GM23338 (cell line): Measurements from ENCODE around the gene L1CAM. TPM values are rescaled to one million over a fixed set of nuclear protein-coding genes. Genes with fewer than 3 reads are reported as not detected.
"Not testable (repeated sequence)": the region's sequence is repeated elsewhere in the genome, so short reads cannot be mapped to it uniquely, and the experiment has no call there.

ENCODE experiments used
- ATAC-seq: fragments of 200-7000 bp; cut with Tn5 transposase; 3 replicates; pipeline ENCODE4 v1.9.1; 2020
- DNase-seq: peaks from one replicate; pipeline ENCODE4 v3.0.0-alpha.2; 2015; ENCODE audit warnings: low spot score
- H2AFZ ChIP-seq: fragments of 200-600 bp; sonication (generic); 2 replicates; pipeline ENCODE4 v1.8.0; 2016; ENCODE audit warnings: antibody characterized with exemption, mild to moderate bottlenecking, moderate library complexity
- H3F3A ChIP-seq: fragments of 200-600 bp; sonication (generic); replicated peaks from 2 replicates; pipeline ENCODE4 v1.8.0; 2017; ENCODE audit warnings: antibody characterized with exemption, mixed run types, low read depth
- H3K27ac ChIP-seq: fragments of 200-600 bp; sonication (generic); 2 replicates; pipeline ENCODE4 v1.6.1; 2016; ENCODE audit warnings: low read depth
- H3K27me3 ChIP-seq: fragments of 200-600 bp; sonication (generic); 2 replicates; pipeline ENCODE4 v1.8.0; 2016; ENCODE audit warnings: mild to moderate bottlenecking, mixed run types, moderate library complexity; ENCODE audit not compliant: insufficient read depth
- H3K36me3 ChIP-seq: fragments of 200-600 bp; sonication (generic); 2 replicates; pipeline ENCODE4 v1.8.0; 2016; ENCODE audit warnings: mild to moderate bottlenecking; ENCODE audit not compliant: insufficient read depth
- H3K4me1 ChIP-seq: fragments of 200-600 bp; sonication (generic); 2 replicates; pipeline ENCODE4 v1.8.0; 2016; ENCODE audit warnings: mild to moderate bottlenecking, moderate library complexity; ENCODE audit not compliant: insufficient read depth
- H3K4me2 ChIP-seq: fragments of 200-600 bp; sonication (generic); 2 replicates; pipeline ENCODE4 v1.7.1; 2017; ENCODE audit warnings: mixed run types
- H3K4me3 ChIP-seq: fragments of 200-600 bp; sonication (generic); 2 replicates; pipeline ENCODE4 v1.6.1; 2016; ENCODE audit warnings: mixed run types
- H3K79me2 ChIP-seq: fragments of 200-600 bp; sonication (generic); replicated peaks from 2 replicates; pipeline ENCODE4 v1.8.0; 2017; ENCODE audit warnings: mild to moderate bottlenecking; ENCODE audit not compliant: insufficient read depth
- H3K9me2 ChIP-seq: fragments of 200-600 bp; sonication (generic); 2 replicates; pipeline ENCODE4 v1.8.0; 2017; ENCODE audit not compliant: insufficient read depth
- H4K20me1 ChIP-seq: fragments of 200-600 bp; sonication (generic); replicated peaks from 2 replicates; pipeline ENCODE4 v1.8.0; 2017; ENCODE audit warnings: mild to moderate bottlenecking; ENCODE audit not compliant: insufficient read depth
- H3K27ac Mint-ChIP-seq: 2 replicates; pipeline ENCODE4 v1.8.0; 2020; ENCODE audit warnings: inconsistent platforms, mild to moderate bottlenecking, moderate library complexity, mixed read lengths
- H3K27me3 Mint-ChIP-seq: 3 replicates; pipeline ENCODE4 v1.8.0; 2022; ENCODE audit warnings: low read depth, mild to moderate bottlenecking, moderate library complexity, mixed read lengths, inconsistent platforms; ENCODE audit not compliant: insufficient read depth, poor library complexity
- H3K36me3 Mint-ChIP-seq: 3 replicates; pipeline ENCODE4 v1.8.0; 2021; ENCODE audit warnings: low read depth, mild to moderate bottlenecking, inconsistent platforms, moderate library complexity, mixed read lengths
- H3K4me1 Mint-ChIP-seq: 3 replicates; pipeline ENCODE4 v1.8.0; 2020; ENCODE audit warnings: mild to moderate bottlenecking, inconsistent platforms, mixed read lengths
- H3K4me3 Mint-ChIP-seq: 3 replicates; pipeline ENCODE4 v1.8.0; 2021; ENCODE audit warnings: moderate library complexity, mild to moderate bottlenecking, inconsistent platforms, mixed read lengths
- H3K9me3 Mint-ChIP-seq: 3 replicates; pipeline ENCODE4 v1.8.0; 2020; ENCODE audit warnings: moderate library complexity, mild to moderate bottlenecking, inconsistent platforms, mixed read lengths
- CREB1 ChIP-seq: fragments of 250-450 bp; sonication (Bioruptor Pico); IDR thresholded peaks from 2 replicates; pipeline ENCODE4 v1.5.0; 2020; ENCODE audit warnings: low read depth, mild to moderate bottlenecking, moderate library complexity
- EZH2 ChIP-seq: fragments of 200-600 bp; sonication (generic); IDR thresholded peaks from one replicate; pipeline ENCODE4 v1.8.0; 2017; ENCODE audit warnings: antibody characterized with exemption, mild to moderate bottlenecking, low read depth; ENCODE audit not compliant: unreplicated experiment
- EZH2phosphoT487 ChIP-seq: fragments of 200-600 bp; sonication (generic); IDR thresholded peaks from one replicate; pipeline ENCODE4 v1.8.1; 2018; ENCODE audit warnings: antibody characterized with exemption; ENCODE audit not compliant: unreplicated experiment
- JUNB ChIP-seq: IDR thresholded peaks from one replicate; pipeline ENCODE4 v1.6.1; 2016; ENCODE audit warnings: antibody characterized with exemption; ENCODE audit not compliant: unreplicated experiment
- NANOG ChIP-seq: IDR thresholded peaks from 2 replicates; pipeline ENCODE4 v1.6.1; 2016; ENCODE audit warnings: antibody characterized with exemption, borderline replicate concordance
- POLR2AphosphoS5 ChIP-seq: IDR thresholded peaks from 2 replicates; pipeline ENCODE4 v1.6.1; 2016; ENCODE audit warnings: antibody characterized with exemption, low read depth
- STAT1 ChIP-seq: IDR thresholded peaks from one replicate; pipeline ENCODE4 v1.6.1; 2016; ENCODE audit warnings: antibody characterized with exemption; ENCODE audit not compliant: unreplicated experiment
- ZNF114 ChIP-seq: fragments of 250-450 bp; sonication (Bioruptor Pico); IDR thresholded peaks from 2 replicates; pipeline ENCODE4 v1.5.0; 2020; ENCODE audit warnings: mild to moderate bottlenecking, moderate library complexity
- ZNF331 ChIP-seq: fragments of 250-450 bp; sonication (Bioruptor Pico); IDR thresholded peaks from 2 replicates; pipeline ENCODE4 v1.5.0; 2020; ENCODE audit warnings: low read depth, mild to moderate bottlenecking, moderate library complexity
- polyA plus RNA-seq: library from polyadenylated mRNA; unstranded; fragments of >200 nt; fragmentation: Nextera tagmentation; extraction: Ambion mirVana; gene quantifications from 2 replicates; pipeline ENCODE4 v1.2.1, GENCODE V29; 2016
- total RNA-seq: library from RNA; depleted of rRNA; stranded (reverse); fragments of >200 nt; shearing (Covaris generic); gene quantifications from 2 replicates; pipeline ENCODE4 v1.2.3, GENCODE V29; 2014
- TF ChIP-seq, protein P1 (sequence below), 2 experiments: fragments of 200-600 bp in 1 of 2; sonication (generic) in 1 of 2; conservative IDR thresholded peaks; 2 replicates each; pipeline versions ENCODE4 v1.5.1 to v1.6.1; 2016 to 2017; ENCODE audit warnings: antibody characterized with exemption in 2 of 2, low read depth in 2 of 2, mild to moderate bottlenecking in 2 of 2, moderate library complexity in 1 of 2
- TF ChIP-seq, protein P2 (sequence below): IDR thresholded peaks from one replicate; pipeline ENCODE4 v1.6.1; 2018; ENCODE audit warnings: antibody characterized with exemption; ENCODE audit not compliant: unreplicated experiment

The L1CAM gene
- total and polyA plus RNA-seq, 2 experiments from 2014 or later: 7.4 to 29.2 TPM

DNA sequence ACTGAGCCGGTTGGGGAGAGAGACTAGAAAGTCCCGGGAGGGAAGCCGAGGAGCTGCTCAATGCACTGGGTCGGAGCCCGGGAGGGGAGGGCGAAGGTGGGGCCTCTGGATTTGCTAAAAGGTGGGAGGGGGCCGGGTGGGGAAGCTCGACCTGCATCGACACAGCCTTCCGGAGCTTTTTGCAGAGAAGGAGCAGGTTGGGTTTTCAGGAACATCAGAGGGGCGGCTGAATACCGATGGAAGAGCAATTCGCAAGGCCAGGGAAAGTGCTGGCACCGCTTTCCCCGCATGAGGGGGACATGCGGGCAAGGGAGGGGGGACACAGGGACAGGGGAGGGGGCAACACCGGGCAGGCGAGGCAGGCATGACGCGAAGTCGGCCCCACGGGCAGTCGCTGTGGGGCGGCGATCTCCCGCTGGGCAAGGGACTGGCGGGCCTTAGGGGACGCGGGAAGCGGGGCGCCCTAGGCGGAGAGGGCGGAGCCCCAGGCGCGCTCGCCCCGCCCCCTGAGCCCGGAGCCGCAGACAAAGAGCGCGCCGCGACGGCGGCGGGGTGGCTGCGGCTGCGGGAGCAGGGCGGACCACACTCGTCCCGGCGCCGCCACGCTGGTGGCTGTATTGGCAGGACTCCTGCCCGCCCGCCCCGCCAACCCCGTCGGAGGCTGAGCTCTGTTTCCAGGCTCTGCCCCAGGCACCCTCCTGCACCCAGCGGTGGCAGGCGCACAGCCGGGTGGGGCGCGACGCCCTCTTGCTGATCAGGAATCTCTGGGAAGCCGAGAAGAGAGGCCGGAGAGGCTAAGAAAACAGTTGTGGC lies 67.2 kb downstream of the L1CAM start:
- peak overlapping the region; percentile 63 for H3K4me3 Mint-ChIP-seq
- peak; percentile 76 for ATAC-seq
- Histone ChIP-seq H3K27me3 (no peaks in the 10 kb centered on the region), H4K20me1 (peaks cover 13% of the 10 kb centered on the region; the same call in 1 of the 2 replicates), H2AFZ (no peak overlapping the region), H3K27ac (peak overlapping the region; percentile 84), H3K9me2 (no peaks in the 10 kb centered on the region), H3K4me2 (peak overlapping the region; percentile 73), H3K36me3 (no peaks in the 10 kb centered on the region), H3F3A (0 out of 2 replicates have a peak, but pooled peaks cover 2% of the 10 kb centered on the region), H3K79me2 (peaks cover 95% of the 10 kb centered on the region), H3K4me1 (peaks cover 40% of the 10 kb centered on the region), H3K4me3 (peak overlapping the region; percentile 52)
- peaks cover 9% of the 10 kb centered on the region for H3K27me3 Mint-ChIP-seq
- TF ChIP-seq POLR2AphosphoS5 (peak; percentile 39; the same call in 1 of the 2 replicates), STAT1 (no peak)
- DNase-seq: peak; percentile 68
- H3K36me3 Mint-ChIP-seq: peaks cover 15% of the 10 kb centered on the region; the same call in 2 of the 3 replicates
- no peaks in the 10 kb centered on the region for H3K9me3 Mint-ChIP-seq
- H3K27ac Mint-ChIP-seq: peak overlapping the region; percentile 81; the same call in 1 of the 2 replicates
- H3K4me1 Mint-ChIP-seq: peaks cover 46% of the 10 kb centered on the region

DNA sequence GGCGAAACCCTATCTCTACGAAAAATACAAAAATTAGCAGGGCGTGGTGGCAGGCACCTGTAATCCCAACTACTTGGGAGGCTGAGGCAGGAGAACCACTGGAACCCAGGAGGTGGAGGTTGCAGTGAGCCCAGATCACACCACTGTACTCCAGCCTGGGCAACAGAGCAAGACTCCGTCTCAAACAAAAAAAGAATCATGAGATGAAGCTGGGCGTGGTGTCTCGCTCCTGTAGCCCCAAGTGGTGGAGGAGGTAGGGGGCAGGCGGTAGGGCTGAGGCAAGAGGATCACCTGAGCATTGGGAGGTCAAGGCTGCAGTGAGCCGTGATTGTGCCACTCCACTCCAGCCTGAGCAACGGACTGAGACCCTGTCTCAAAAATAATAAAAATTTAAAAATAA lies 67.9 kb downstream of the L1CAM start:
- H4K20me1 ChIP-seq: peaks cover 13% of the 10 kb centered on the region
- not testable (repeated sequence) for H3K27ac Mint-ChIP-seq, H3K36me3 ChIP-seq, H3K27ac ChIP-seq, DNase-seq, H3K4me3 Mint-ChIP-seq, H3K4me2 ChIP-seq, H3K27me3 Mint-ChIP-seq, H3K9me2 ChIP-seq, H3F3A ChIP-seq, H2AFZ ChIP-seq, H3K9me3 Mint-ChIP-seq, H3K4me3 ChIP-seq, ATAC-seq, H3K27me3 ChIP-seq
- Mint-ChIP-seq H3K36me3 (peaks cover 12% of the 10 kb centered on the region; the same call in 2 of the 3 replicates), H3K4me1 (peaks cover 47% of the 10 kb centered on the region)
- H3K4me1 ChIP-seq: peaks cover 47% of the 10 kb centered on the region
- peaks cover 95% of the 10 kb centered on the region for H3K79me2 ChIP-seq

DNA sequence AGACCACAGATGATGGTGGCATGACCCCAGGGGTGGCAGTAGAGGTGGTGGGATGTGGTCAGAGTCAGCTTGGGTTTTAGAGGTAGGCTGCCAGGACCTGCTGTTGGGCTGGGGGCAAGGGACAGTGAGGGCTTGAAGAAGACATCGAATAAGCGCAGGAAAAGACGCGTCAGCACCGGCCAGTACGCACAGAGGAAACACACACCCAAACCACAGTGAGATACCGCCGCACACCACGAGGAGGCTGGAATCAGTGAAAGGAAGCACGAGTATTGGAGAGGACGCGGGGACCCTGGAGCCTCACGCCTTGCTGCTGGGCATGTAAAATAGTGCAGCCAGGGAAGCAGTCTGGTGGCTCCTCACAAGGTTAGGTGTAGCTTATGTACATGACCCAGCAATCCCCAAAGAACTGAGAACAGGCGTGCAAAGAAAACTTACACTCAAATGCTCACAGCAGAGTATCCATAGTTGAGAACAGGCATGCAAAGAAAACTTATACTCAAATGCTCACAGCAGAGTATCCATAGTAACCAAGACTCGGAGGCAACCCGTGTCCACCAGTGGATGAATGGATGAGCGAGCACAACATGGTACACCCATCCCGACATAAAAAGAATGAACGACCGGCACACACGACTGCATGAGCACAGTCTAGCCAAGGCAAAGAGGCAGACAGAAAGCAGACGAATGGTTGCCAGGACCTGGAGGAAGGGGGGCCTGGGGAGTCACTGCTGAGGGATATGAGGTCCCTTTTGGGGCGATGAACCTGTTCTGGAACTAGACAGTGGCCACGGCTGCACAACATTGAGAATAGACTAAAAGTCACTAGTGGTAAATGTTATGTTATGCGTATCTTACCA lies 68.9 kb downstream of the L1CAM start:
- DNase-seq: no peak
- Histone ChIP-seq H3K4me1 (peaks cover 47% of the 10 kb centered on the region), H2AFZ (no peak overlapping the region), H3K4me3 (no peak overlapping the region), H3K27ac (no peak overlapping the region), H3K9me2 (no peaks in the 10 kb centered on the region), H3K79me2 (peaks cover 95% of the 10 kb centered on the region), H3K27me3 (no peaks in the 10 kb centered on the region), H4K20me1 (peaks cover 13% of the 10 kb centered on the region), H3K36me3 (no peaks in the 10 kb centered on the region), H3K4me2 (no peak overlapping the region), H3F3A (0 out of 2 replicates have a peak, but pooled peaks cover 2% of the 10 kb centered on the region)
- Mint-ChIP-seq H3K4me3 (no peak overlapping the region), H3K9me3 (no peaks in the 10 kb centered on the region), H3K27ac (peak overlapping the region; percentile 59; the same call in 1 of the 2 replicates), H3K36me3 (peaks cover 14% of the 10 kb centered on the region; the same call in 2 of the 3 replicates), H3K27me3 (peaks cover 7% of the 10 kb centered on the region), H3K4me1 (peaks cover 50% of the 10 kb centered on the region)
- ATAC-seq: no peak
- TF ChIP-seq EZH2 (no peak), EZH2phosphoT487 (no peak), POLR2AphosphoS5 (no peak), ZNF331 (CRISPR knock-in tag) (no peak), STAT1 (no peak), NANOG (no peak), CREB1 (no peak), ZNF114 (CRISPR knock-in tag) (no peak), JUNB (no peak)
- TF ChIP-seq, protein P1, sequence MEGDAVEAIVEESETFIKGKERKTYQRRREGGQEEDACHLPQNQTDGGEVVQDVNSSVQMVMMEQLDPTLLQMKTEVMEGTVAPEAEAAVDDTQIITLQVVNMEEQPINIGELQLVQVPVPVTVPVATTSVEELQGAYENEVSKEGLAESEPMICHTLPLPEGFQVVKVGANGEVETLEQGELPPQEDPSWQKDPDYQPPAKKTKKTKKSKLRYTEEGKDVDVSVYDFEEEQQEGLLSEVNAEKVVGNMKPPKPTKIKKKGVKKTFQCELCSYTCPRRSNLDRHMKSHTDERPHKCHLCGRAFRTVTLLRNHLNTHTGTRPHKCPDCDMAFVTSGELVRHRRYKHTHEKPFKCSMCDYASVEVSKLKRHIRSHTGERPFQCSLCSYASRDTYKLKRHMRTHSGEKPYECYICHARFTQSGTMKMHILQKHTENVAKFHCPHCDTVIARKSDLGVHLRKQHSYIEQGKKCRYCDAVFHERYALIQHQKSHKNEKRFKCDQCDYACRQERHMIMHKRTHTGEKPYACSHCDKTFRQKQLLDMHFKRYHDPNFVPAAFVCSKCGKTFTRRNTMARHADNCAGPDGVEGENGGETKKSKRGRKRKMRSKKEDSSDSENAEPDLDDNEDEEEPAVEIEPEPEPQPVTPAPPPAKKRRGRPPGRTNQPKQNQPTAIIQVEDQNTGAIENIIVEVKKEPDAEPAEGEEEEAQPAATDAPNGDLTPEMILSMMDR (conservative IDR thresholded peaks at IDR 0.05; ENCODE audit: low read depth in 2 of 2): no peak
- TF ChIP-seq, protein P2, sequence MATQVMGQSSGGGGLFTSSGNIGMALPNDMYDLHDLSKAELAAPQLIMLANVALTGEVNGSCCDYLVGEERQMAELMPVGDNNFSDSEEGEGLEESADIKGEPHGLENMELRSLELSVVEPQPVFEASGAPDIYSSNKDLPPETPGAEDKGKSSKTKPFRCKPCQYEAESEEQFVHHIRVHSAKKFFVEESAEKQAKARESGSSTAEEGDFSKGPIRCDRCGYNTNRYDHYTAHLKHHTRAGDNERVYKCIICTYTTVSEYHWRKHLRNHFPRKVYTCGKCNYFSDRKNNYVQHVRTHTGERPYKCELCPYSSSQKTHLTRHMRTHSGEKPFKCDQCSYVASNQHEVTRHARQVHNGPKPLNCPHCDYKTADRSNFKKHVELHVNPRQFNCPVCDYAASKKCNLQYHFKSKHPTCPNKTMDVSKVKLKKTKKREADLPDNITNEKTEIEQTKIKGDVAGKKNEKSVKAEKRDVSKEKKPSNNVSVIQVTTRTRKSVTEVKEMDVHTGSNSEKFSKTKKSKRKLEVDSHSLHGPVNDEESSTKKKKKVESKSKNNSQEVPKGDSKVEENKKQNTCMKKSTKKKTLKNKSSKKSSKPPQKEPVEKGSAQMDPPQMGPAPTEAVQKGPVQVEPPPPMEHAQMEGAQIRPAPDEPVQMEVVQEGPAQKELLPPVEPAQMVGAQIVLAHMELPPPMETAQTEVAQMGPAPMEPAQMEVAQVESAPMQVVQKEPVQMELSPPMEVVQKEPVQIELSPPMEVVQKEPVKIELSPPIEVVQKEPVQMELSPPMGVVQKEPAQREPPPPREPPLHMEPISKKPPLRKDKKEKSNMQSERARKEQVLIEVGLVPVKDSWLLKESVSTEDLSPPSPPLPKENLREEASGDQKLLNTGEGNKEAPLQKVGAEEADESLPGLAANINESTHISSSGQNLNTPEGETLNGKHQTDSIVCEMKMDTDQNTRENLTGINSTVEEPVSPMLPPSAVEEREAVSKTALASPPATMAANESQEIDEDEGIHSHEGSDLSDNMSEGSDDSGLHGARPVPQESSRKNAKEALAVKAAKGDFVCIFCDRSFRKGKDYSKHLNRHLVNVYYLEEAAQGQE: no peak
